CD14-positive monocyte (primary cell): Measurements from ENCODE around the gene HAVCR1. TPM values are rescaled to one million over a fixed set of nuclear protein-coding genes. Genes with fewer than 3 reads are reported as not detected.
"Not testable (repeated sequence)": the region's sequence is repeated elsewhere in the genome, so short reads cannot be mapped to it uniquely, and the experiment has no call there.

ENCODE experiments used
- DNase-seq, 3 donors: peaks; one replicate each; pipeline ENCODE4 v3.0.0-alpha.2; 2011 to 2022
- H2AFZ ChIP-seq: 2 replicates; pipeline ENCODE4 v1.6.0; 2012; ENCODE audit warnings: mild to moderate bottlenecking, low read depth, low read length, inconsistent platforms; ENCODE audit not compliant: insufficient read depth, poor library complexity, severe bottlenecking
- H3K27ac ChIP-seq, 2 donors: 1 replicate in 1 of 2; 2 replicates in 1 of 2; pipeline ENCODE4 v1.5.1; 2012 to 2013; ENCODE audit warnings: low read length in 2 of 2, control low read depth in 1 of 2, inconsistent platforms in 1 of 2, low read depth in 1 of 2, mild to moderate bottlenecking in 1 of 2
- H3K27me3 ChIP-seq, 2 donors: one replicate each; pipeline versions ENCODE4 v1.6.0 to v1.6.1; 2011 to 2013; ENCODE audit warnings: low read length in 2 of 2; ENCODE audit not compliant: control insufficient read depth in 2 of 2, insufficient read depth in 2 of 2
- H3K36me3 ChIP-seq, 2 donors: replicated peaks in 1 of 2; 1 replicate in 1 of 2; 2 replicates in 1 of 2; pipeline versions ENCODE4 v1.5.1 to v1.6.1; 2012 to 2013; ENCODE audit warnings: low read length in 2 of 2, control low read depth in 1 of 2, inconsistent platforms in 1 of 2, mild to moderate bottlenecking in 1 of 2; ENCODE audit not compliant: insufficient read depth in 2 of 2, control insufficient read depth in 1 of 2
- H3K4me1 ChIP-seq, 2 donors: 1 replicate in 1 of 2; 2 replicates in 1 of 2; pipeline versions ENCODE4 v1.5.1 to v1.6.1; 2012 to 2013; ENCODE audit warnings: low read length in 2 of 2, control low read depth in 1 of 2, inconsistent platforms in 1 of 2, mild to moderate bottlenecking in 1 of 2, moderate library complexity in 1 of 2; ENCODE audit not compliant: insufficient read depth in 2 of 2, control insufficient read depth in 1 of 2
- H3K4me2 ChIP-seq: replicated peaks from 2 replicates; pipeline ENCODE3; 2012; ENCODE audit warnings: low read length, moderate library complexity, mild to moderate bottlenecking; ENCODE audit not compliant: poor library complexity, severe bottlenecking; ENCODE audit errors: extremely low read depth
- H3K4me3 ChIP-seq, 3 experiments: fragments of 200-600 bp in 1 of 3; sonication (generic) in 1 of 3; replicated peaks in 1 of 3; 1 replicate in 2 of 3; 2 replicates in 1 of 3; pipeline ENCODE4 v1.5.1; 2011 to 2013; ENCODE audit warnings: low read length in 3 of 3, mild to moderate bottlenecking in 3 of 3, control low read depth in 2 of 3, low read depth in 2 of 3, inconsistent platforms in 1 of 3, moderate library complexity in 1 of 3
- H3K79me2 ChIP-seq: 2 replicates; pipeline ENCODE4 v1.6.0; 2012; ENCODE audit warnings: mild to moderate bottlenecking, control low read depth, inconsistent platforms, low read length, moderate library complexity; ENCODE audit not compliant: insufficient read depth
- H3K9ac ChIP-seq: 2 replicates; pipeline ENCODE4 v1.6.0; 2017; ENCODE audit warnings: low read length, mild to moderate bottlenecking; ENCODE audit not compliant: insufficient read depth, poor library complexity, severe bottlenecking
- H3K9me3 ChIP-seq, 2 donors: replicated peaks in 1 of 2; 1 replicate in 1 of 2; 2 replicates in 1 of 2; pipeline versions ENCODE4 v1.5.1 to v1.6.1; 2012 to 2013; ENCODE audit warnings: low read length in 2 of 2, control low read depth in 1 of 2; ENCODE audit not compliant: control insufficient read depth in 1 of 2, insufficient read depth in 1 of 2
- H4K20me1 ChIP-seq: 2 replicates; pipeline ENCODE4 v1.6.0; 2012; ENCODE audit warnings: mild to moderate bottlenecking, low read length, control low read depth, moderate library complexity; ENCODE audit not compliant: insufficient read depth
- H3K27ac Mint-ChIP-seq, 7 donors: one replicate each; pipeline ENCODE4 v1.8.0; 2020; ENCODE audit warnings: mild to moderate bottlenecking in 7 of 7, mixed read lengths in 7 of 7, moderate library complexity in 6 of 7, inconsistent platforms in 2 of 7
- H3K27me3 Mint-ChIP-seq, 3 donors: one replicate each; pipeline ENCODE4 v1.8.0; 2021 to 2022; ENCODE audit warnings: low read depth in 3 of 3, mild to moderate bottlenecking in 3 of 3, mixed read lengths in 3 of 3, moderate library complexity in 3 of 3, inconsistent platforms in 1 of 3
- H3K36me3 Mint-ChIP-seq, 2 donors: one replicate each; pipeline ENCODE4 v1.8.0; 2020; ENCODE audit warnings: mixed read lengths in 2 of 2, inconsistent platforms in 1 of 2, mild to moderate bottlenecking in 1 of 2
- H3K4me1 Mint-ChIP-seq: one replicate; pipeline ENCODE4 v1.8.0; 2020; ENCODE audit warnings: mild to moderate bottlenecking, mixed read lengths
- H3K4me3 Mint-ChIP-seq, 2 donors: one replicate each; pipeline ENCODE4 v1.8.0; 2020; ENCODE audit warnings: mild to moderate bottlenecking in 2 of 2, mixed read lengths in 2 of 2, moderate library complexity in 1 of 2
- H3K9me3 Mint-ChIP-seq, 7 donors: one replicate each; pipeline ENCODE4 v1.8.0; 2020 to 2022; ENCODE audit warnings: mixed read lengths in 7 of 7, mild to moderate bottlenecking in 6 of 7, moderate library complexity in 6 of 7, inconsistent platforms in 2 of 7
- WGBS: methylation state at CpG from one replicate; pipeline ENCODE4 v1.1.5; 2013; ENCODE audit warnings: missing lambda C conversion rate; ENCODE audit not compliant: insufficient coverage; 5-methylcytosine and 5-hydroxymethylcytosine counted together
- intact Hi-C, 2 donors: fragments of 100-400 bp; cut with micrococcal nuclease; formaldehyde crosslinking; loops; one replicate each; pipeline versions ENCODE4 v1.15.0 to v1.15.1; 2023
- polyA plus RNA-seq, 3 donors: library from polyadenylated mRNA; depleted of rRNA in 1 of 3; unstranded in 2 of 3; stranded (reverse) in 1 of 3; fragments of 300-500 nt in 2 of 3; fragments of >200 nt in 1 of 3; fragmentation: Illumina TruSeq in 2 of 3; gene quantifications; 1 replicate in 2 of 3; 2 replicates in 1 of 3; pipeline ENCODE4 v1.2.3, GENCODE V29; 2012 to 2021
- TF ChIP-seq, protein P1 (sequence below): fragments of 200-600 bp; IDR thresholded peaks from one replicate; pipeline ENCODE4 v1.8.0; 2022; ENCODE audit warnings: antibody characterized with exemption, mild to moderate bottlenecking

HAVCR1 gene
- polyA plus RNA-seq, 3 donors, result 1.1 TPM; not detected in 2

DNA sequence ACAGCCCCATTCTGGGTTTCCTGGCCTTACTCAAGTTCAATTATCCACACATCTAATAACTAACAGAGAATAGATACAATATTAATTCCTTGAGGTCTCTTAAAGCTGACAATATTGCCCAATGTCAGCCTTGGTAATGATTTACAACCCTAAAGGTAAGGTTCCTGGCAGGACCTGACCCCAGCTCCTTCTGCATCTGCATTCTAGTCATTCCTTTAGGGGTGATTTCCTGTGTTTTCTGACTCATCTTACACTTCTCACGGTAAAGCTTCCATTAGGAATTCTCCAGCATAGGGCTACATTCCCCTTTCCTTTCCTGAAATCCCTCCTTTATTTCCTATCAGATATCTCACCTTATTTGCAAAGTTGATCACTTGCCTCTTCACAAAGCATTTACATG is 9.3 kb downstream of the HAVCR1 start:
- H3K9ac ChIP-seq, result no peak overlapping the region
- no peaks in the 10 kb centered on the region for H4K20me1 ChIP-seq
- no peak overlapping the region for H3K4me3 ChIP-seq
- WGBS, result 57% methylated on average over 1 of the region's 1 CpG
- H3K4me2 ChIP-seq, result no peak overlapping the region
- Mint-ChIP-seq H3K4me3 (peak overlapping the region in 1 of 2 donors; percentile 5), H3K9me3 (peaks cover 0 to 5% (median 0%) of the 10 kb centered on the region in 7 donors), H3K36me3 (no peaks in the 10 kb centered on the region), H3K27me3 (peaks cover 0 to 3% (median 0%) of the 10 kb centered on the region in 3 donors), H3K27ac (no peak overlapping the region), H3K4me1 (peaks cover 6% of the 10 kb centered on the region)
- H3K36me3 ChIP-seq, result no peaks in the 10 kb centered on the region
- H3K9me3 ChIP-seq, result no peaks in the 10 kb centered on the region
- TF ChIP-seq, protein P1, sequence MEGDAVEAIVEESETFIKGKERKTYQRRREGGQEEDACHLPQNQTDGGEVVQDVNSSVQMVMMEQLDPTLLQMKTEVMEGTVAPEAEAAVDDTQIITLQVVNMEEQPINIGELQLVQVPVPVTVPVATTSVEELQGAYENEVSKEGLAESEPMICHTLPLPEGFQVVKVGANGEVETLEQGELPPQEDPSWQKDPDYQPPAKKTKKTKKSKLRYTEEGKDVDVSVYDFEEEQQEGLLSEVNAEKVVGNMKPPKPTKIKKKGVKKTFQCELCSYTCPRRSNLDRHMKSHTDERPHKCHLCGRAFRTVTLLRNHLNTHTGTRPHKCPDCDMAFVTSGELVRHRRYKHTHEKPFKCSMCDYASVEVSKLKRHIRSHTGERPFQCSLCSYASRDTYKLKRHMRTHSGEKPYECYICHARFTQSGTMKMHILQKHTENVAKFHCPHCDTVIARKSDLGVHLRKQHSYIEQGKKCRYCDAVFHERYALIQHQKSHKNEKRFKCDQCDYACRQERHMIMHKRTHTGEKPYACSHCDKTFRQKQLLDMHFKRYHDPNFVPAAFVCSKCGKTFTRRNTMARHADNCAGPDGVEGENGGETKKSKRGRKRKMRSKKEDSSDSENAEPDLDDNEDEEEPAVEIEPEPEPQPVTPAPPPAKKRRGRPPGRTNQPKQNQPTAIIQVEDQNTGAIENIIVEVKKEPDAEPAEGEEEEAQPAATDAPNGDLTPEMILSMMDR, result no peak
- H3K79me2 ChIP-seq, result no peaks in the 10 kb centered on the region
- intact Hi-C loops, result no loop called here
- no peaks in the 10 kb centered on the region for H3K4me1 ChIP-seq
- H3K27ac ChIP-seq, result no peak overlapping the region
- no peaks in the 10 kb centered on the region for H3K27me3 ChIP-seq
- DNase-seq, result no peak
- no peak overlapping the region for H2AFZ ChIP-seq

DNA sequence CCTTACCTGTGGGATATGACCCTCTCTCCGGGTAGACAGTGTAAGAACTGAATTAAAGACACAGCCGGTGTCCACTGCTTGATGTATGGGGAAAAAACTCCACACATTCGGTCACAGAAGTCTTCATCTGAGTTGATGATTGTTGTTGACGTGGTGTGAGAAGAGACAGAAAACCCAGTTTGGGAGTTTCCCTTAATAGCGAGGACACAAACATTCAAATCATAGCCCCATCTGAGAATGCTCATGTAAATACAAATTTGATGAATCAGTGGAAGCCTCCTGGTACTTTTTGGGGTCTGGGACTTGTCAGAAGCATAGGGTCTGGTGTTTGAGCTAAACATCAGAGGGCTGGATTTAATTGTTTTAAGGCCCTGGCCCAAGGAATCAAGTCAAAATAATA is 11.0 kb downstream of the HAVCR1 start:
- Histone ChIP-seq H3K27me3 (no peaks in the 10 kb centered on the region), H3K4me1 (no peaks in the 10 kb centered on the region), H3K9me3 (no peaks in the 10 kb centered on the region), H4K20me1 (no peaks in the 10 kb centered on the region), H3K4me2 (no peak overlapping the region), H3K4me3 (no peak overlapping the region), H2AFZ (no peak overlapping the region), H3K36me3 (no peaks in the 10 kb centered on the region), H3K79me2 (no peaks in the 10 kb centered on the region), H3K9ac (no peak overlapping the region), H3K27ac (no peak overlapping the region)
- no peak overlapping the region for H3K27ac Mint-ChIP-seq
- H3K9me3 Mint-ChIP-seq, result peaks cover 0 to 6% (median 2%) of the 10 kb centered on the region in 7 donors
- intact Hi-C loops, result no loop called here
- no peaks in the 10 kb centered on the region for H3K36me3 Mint-ChIP-seq
- DNase-seq, result no peak
- peaks cover 6% of the 10 kb centered on the region for H3K4me1 Mint-ChIP-seq
- H3K27me3 Mint-ChIP-seq, result peaks cover 0 to 3% (median 0%) of the 10 kb centered on the region in 3 donors
- TF ChIP-seq, protein P1, result no peak
- no peak overlapping the region for H3K4me3 Mint-ChIP-seq
- WGBS, result no CpG with 5 or more reads among the region's 5 CpGs

DNA sequence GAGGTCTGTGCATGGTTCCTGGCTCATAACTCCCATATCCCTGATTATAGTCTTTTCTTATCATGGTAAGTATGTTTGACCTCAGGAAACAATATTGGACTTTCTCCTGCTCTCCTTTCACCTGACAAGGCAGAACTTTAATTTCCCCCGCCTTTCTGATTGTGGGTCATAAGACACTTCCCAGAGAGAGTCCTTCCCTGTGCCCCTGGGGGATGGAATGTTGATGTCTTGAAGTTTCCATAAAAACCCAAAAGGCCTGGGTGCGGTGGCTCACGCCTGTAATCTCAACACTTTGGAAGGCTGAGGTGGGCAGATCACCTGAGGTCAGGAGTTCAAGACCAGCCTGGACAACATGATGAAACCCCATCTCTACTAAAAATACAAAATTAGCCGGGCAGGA is 11.9 kb downstream of the HAVCR1 start:
- peak overlapping the region in 1 of 7 donors; percentile 42 for H3K27ac Mint-ChIP-seq
- not testable (repeated sequence) for H3K4me1 Mint-ChIP-seq

More for the DNA sequence above, 11.9 kb downstream of the HAVCR1 start:
- H3K27ac ChIP-seq, H2AFZ ChIP-seq, H3K36me3 Mint-ChIP-seq, H4K20me1 ChIP-seq, H3K4me1 ChIP-seq, H3K4me3 ChIP-seq, H3K36me3 ChIP-seq, H3K4me3 Mint-ChIP-seq, H3K9ac ChIP-seq, H3K9me3 ChIP-seq, DNase-seq, intact Hi-C loops, H3K27me3 ChIP-seq, H3K79me2 ChIP-seq, H3K4me2 ChIP-seq, H3K27me3 Mint-ChIP-seq, H3K9me3 Mint-ChIP-seq: not testable (repeated sequence)
- no CpG with 5 or more reads among the region's 4 CpGs for WGBS
